GM18499 (cell line): Measurements from ENCODE around the gene MBD4.
"Not testable (repeated sequence)": the region's sequence is repeated elsewhere in the genome, so short reads cannot be mapped to it uniquely, and the experiment has no call there.

Source experiments
- ATAC-seq: cut with Tn5 transposase; IDR thresholded peaks from one replicate; pipeline ENCODE4 v1.9.1; 2021; ENCODE audit warnings: moderate number of reproducible peaks; ENCODE audit not compliant: insufficient read depth, unreplicated experiment

The MBD4 gene

GRCh38 chr3:129387487-129387886 is 52.3 kb downstream of the MBD4 start:
- no peak for ATAC-seq

GRCh38 chr3:129386984-129387383 is 52.8 kb downstream of the MBD4 start:
- ATAC-seq: no peak

GRCh38 chr3:129385507-129385906 is 54.2 kb downstream of the MBD4 start:
- ATAC-seq: not testable (repeated sequence)

GRCh38 chr3:129384594-129385323 is 55.0 kb downstream of the MBD4 start:
- ATAC-seq: no peak

GRCh38 chr3:129384103-129384502 is 55.6 kb downstream of the MBD4 start:
- ATAC-seq: not testable (repeated sequence)

- ATAC-seq: no peak
Measured at GRCh38 chr3:129383292-129383860, 56.4 kb downstream of the MBD4 start.

GRCh38 chr3:129382366-129382765 is 57.4 kb downstream of the MBD4 start:
- ATAC-seq: no peak
